Stimulated activated CD8-positive, alpha-beta memory T cell treated with anti-CD3 and anti-CD28 coated beads, Interleukin-15, amount 100 ng/mL, for 4 hours (primary cell): Measurements from ENCODE around the gene CST4.
"Not testable (repeated sequence)": the region's sequence is repeated elsewhere in the genome, so short reads cannot be mapped to it uniquely, and the experiment has no call there.

Experiments
- DNase-seq, 2 donors: peaks; one replicate each; pipeline ENCODE4 v3.0.0-alpha.2; 2020; ENCODE audit warnings: low read depth in 2 of 2

The CST4 gene

DNA sequence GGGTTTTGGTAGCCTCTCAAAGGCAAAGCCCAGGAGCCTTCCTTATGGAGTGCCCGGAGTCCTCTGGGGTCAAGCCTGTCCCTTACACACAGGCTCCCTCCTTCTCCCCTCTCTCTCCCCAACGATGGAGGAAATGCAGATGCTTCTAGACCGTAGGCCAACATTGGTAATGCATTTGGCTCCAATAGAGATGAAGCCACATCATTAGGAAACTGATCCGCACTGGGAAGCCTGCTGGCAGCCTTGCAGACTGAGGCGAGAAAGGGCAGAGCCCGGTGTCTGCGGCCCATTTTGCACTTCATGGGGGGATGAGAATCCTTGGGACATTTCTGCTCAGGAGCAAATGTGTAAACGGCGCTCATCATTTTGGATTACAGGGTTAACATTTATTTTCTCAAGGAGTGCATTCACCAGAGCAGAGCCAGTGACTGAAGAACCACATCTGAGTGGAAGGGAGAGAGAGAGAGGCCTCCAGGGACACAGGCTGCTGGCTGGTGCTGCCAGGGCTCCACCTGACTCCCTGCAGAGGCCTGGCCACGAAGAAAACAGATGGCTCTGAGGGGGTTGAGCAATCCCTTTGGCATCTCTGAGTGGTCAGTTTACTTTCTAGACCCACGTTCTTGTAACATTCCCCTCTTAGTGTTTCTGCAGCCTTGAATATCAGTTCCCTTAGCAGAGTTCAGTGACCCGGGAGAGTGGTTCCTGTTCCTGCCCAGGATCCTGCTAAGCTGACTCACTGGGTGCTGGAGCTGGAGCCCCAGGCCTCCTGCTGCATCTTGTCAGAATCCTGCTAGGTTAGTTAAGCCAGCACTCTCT lies 46.7 kb downstream of the CST4 start:
- no peak for DNase-seq

DNA sequence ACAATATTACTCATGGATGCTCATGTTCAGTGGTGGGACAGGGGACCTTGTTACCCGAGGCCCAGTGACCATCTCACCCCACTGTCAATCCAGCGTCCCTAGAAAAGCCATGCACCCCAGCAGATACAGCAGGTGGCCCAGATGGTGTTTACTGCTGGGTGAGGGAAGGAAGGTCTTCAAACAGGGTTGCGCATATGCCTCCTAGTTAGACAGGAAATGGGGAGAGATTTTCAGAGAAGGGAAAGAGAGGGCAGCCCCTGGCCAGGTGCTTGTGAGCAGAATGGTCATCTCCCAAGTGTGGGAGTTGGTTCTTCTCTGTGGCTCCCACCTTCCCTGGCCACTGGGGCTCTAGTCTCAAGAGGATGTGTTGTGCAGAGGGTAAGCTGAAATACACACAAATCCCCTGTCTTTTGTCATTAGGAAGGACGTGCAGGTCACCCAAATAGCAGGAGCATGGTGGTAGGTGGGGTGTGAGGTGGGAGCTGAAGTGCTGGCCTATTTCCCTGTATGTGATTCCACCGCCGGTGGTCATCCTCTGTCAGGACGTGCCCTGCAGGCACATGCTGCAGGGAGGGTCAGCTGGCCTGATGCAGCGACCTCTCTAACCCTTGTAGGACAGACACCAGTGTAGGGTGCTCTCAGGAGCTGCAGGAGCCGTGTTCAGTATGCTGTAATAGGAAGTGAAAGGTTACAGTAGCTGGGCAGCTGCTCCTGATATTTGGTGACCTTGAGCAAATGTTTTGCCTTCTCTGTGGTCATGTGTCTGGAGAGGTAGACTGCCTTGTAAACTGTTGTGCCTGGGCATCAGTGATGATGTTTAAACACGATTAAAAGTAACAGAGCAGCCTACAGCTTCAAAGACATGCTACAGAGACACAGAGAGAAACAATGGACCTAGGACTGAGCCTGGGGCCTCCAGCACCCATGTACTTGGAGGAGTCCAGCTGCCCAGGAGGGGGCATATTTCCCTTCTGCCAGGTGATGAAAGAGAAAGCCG lies 47.9 kb downstream of the CST4 start:
- DNase-seq = no peak

DNA sequence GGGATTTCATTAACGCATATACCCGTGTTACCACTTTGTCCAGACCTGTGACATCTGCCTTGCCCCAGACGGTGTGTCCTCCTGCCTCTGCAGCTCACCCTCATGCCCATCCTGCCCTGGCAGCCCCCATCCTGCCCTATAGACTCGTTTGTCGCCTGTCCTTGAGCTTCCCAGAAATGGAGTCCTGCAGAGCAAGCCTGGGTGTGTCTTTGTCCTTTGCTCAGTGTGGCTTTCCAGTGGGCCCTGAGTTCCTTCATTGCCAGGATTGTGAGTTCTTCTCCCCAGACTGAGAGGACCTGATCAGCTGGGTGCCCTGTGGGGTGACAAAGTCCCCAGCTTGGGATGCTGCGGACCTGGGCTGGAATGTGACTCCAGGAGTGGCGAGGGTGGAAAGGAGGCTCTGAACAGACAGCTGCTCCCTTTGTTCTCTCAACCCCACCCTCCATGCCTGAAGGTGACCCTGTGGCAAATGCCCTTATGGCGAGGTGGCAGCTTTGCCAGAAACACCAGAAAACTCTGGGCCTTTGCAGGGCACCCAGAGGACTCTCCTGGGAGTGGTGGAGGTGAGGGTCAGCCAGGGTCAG lies 48.7 kb downstream of the CST4 start:
- no peak for DNase-seq

DNA sequence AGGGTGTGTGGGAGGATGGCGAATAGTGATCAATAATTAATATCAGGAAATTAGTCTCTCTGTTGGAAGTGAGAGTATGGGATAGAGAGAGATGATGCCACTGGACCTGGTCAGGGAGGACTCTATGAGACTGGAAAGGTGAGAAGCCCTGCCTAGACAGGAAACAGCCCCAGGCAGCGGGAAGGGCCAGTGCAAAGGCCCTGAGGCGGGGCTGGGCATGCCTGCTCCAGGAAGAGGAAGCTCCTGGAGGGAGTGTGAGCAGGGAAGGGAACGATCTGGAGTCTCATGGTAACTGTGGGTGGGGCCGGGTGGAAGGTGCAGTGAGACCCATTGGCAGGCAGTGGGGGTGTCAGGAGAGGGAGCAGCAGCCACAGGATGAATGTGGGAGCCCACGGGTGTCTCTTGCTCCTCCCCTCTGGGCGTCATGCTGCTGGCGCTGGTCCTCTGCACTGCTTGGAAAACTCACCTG lies 49.3 kb downstream of the CST4 start:
- DNase-seq = no peak

DNA sequence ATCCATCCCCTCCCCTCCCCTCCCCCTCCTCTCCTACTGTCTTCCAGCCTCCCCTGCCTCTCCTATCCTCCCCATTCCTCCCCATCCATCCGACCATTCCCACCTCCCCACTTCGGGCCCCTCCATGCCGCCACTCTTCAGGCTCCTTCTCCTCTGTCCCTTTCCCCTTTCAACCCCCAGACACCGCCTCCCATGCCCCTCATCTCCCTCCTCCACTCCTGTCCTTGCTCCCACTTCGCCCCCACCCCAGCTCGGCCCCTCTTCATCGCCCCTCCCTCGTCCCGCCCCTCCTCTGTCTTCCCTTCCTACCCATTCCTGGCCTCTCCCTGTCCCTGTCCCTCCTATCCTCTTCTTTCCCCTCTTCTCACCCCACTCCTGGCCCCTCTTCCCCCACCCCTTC lies 50.5 kb downstream of the CST4 start:
- DNase-seq = no peak

DNA sequence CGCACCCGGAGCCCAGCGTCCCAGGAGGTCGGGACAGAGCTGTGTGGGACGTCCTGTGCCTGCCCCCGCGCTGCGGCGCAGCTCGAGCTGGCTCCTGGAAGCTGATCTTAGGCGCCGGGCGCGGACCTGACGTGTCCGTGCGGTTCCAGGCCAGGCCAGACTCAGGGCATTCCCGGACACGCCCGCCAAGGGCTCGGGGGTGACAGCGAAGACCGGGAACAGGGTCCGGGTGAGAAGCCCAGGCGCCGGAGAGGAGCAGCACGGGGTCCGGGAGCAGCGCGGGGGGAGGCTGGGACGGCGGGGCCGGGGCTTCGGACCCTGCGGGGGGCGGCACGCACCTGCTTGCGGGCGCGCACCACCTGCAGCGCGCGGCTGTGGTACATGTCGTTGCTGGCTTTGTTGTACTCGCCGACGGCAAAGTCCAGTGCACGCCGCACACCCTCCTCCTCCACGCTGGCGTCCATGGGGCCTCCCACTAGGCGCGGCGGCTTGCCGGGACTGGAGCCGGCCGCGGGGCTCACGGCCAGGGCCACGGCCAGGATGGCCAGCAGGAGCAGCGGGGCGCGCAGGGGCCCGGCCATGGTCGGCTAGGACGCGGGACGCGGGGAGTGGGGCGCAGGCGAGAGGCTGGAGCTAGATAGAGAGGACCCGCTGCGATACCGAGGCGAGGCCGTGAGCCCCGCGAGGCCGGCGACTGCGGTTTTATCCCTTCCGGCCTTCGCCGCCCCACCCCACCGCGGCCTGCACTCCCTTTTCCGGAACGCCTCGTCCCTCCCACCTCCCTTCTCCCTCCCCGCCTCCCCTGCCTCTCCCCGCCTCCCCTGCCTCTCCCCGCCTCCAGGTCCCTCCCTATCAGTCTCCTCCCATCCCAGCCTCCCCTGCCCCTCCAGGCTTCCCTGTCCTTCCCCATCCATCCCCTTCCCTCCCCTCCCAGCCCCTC lies 51.3 kb downstream of the CST4 start, which contains the start of gene CST3:
Gene CST3 (minus strand): TSS at position 674 of the 940 bp plus-strand sequence. CDS start 93 bp downstream, at position 581.
- DNase-seq = no peak

DNA sequence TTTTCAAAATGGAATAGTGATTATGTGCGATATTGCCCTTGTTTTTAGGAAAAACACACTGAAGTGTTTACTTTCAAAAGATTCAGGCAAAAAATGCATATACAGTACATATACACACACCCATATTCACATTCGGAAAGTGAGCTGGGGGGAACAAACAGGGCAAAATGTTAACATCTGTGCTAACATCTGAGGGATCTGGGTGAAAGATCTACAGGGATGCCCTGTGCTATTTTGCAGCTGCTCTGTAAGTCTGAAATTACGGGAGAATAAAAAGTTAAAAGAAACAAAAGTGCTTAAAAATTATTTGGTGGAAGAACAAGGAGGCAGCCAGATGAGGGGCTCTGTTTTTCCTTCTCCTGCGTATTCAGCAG lies 51.9 kb downstream of the CST4 start:
- DNase-seq = no peak

DNA sequence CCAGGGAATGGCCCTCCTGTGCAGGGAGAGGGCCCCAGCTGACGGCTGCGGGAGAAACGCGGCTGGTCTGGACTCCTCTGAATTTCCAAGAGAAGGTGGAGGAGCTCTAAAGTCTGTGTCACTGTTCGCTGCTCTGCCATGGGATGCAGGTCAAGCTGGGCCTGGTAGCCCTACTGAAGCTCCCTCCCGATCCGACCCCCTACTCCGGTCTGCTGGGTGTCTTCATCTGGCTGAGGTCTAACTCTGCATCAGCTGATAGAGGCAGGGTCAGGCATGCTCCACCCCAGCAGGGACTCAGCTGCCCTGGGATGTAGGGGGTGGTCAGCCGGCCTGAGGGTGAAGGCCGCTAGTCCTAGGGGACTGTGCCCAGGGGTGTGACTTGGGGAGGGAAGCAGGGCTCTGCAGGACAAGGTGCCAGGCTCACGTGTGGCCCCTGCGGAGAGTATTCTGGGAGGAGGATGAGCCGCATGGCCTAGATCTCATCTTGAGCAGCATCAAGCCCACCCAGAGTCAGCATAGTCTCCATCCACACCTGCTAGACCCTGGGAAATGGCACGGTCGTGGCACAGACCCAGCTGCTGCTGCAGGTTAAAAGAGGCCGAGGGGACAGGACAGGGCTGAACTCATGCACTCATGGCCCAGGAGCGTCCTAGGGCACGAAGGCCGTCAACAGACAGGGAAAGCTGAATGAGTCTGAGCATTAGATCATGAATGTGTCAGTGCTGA lies 52.5 kb downstream of the CST4 start:
- no peak for DNase-seq

DNA sequence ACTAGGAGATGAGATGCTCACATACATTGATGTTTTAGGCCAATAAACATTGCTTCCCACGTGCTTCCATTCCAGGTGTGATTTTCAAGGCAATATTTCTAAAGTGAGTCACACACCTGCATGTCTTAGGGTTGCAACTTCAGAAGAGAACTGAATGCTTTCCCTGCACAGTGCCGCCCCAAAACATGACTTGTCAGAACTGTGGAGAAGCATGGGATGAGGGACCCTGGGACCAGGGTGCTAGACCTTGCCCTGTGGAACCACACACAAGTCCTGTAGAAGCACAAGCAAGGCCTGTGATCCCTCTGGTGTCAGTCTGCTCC lies 53.1 kb downstream of the CST4 start:
- DNase-seq = not testable (repeated sequence)
